ENCODE measurements around the gene PLBD1.

DNA sequence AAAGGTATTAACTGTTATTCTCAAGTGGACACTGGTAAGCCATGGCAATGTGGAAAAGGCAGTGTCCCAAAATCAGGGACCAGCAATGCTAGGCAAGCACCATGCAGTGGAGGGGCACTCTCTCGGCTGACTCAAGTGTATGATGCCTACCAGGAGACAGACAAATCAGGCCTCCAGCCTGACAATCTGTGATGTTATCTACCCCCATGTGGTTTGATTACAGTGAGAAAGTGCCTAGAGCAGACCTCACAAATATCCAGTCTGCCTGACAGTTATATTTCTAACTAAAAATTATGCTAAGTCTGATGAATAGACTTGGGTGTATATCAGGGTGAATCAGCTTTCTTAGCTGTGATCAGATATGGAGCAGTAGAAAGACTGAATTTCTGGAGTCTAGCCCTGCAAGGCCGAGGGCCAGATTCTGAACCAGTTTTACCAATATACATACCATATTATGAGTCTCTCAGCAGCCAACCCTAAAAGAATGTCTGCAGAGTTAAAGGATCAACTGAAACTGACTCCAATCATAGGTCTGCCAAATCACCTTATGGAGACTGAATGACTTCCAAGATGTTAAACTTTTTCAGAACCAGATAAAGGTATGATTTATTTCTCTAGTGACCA lies 3.2 kb downstream of the PLBD1 start:
- TF ChIP-seq, protein P1, sequence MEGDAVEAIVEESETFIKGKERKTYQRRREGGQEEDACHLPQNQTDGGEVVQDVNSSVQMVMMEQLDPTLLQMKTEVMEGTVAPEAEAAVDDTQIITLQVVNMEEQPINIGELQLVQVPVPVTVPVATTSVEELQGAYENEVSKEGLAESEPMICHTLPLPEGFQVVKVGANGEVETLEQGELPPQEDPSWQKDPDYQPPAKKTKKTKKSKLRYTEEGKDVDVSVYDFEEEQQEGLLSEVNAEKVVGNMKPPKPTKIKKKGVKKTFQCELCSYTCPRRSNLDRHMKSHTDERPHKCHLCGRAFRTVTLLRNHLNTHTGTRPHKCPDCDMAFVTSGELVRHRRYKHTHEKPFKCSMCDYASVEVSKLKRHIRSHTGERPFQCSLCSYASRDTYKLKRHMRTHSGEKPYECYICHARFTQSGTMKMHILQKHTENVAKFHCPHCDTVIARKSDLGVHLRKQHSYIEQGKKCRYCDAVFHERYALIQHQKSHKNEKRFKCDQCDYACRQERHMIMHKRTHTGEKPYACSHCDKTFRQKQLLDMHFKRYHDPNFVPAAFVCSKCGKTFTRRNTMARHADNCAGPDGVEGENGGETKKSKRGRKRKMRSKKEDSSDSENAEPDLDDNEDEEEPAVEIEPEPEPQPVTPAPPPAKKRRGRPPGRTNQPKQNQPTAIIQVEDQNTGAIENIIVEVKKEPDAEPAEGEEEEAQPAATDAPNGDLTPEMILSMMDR (IDR thresholded peaks at IDR 0.05; ENCODE audit: low read depth, low read length, missing input control), result no peak
- TF ChIP-seq RAD21 (IDR thresholded peaks at IDR 0.05) (no peak), SP1 (IDR thresholded peaks at IDR 0.05) (no peak)
